HAP-1 (cell line): Measurements from ENCODE around the gene MEIS1.
A peak's percentile ranks its signal among the peaks of the same experiment; 100 is the strongest.

ENCODE experiments used
- DNase-seq, 2 experiments: peaks; one replicate each; pipeline ENCODE4 v3.0.0-alpha.2; 2016 to 2020; ENCODE audit warnings: low spot score in 2 of 2
- H3K27me3 ChIP-seq: fragments of 250-450 bp; sonication (Bioruptor Pico); 2 replicates; pipeline ENCODE4 v1.5.1; 2020; ENCODE audit warnings: low read depth, mild to moderate bottlenecking, moderate library complexity
- H3K36me3 ChIP-seq: fragments of 250-450 bp; sonication (Bioruptor Pico); replicated peaks from 2 replicates; pipeline ENCODE4 v1.5.1; 2020; ENCODE audit warnings: mild to moderate bottlenecking
- H3K4me1 ChIP-seq: fragments of 250-450 bp; sonication (Bioruptor Pico); 2 replicates; pipeline ENCODE4 v1.5.1; 2020; ENCODE audit warnings: mild to moderate bottlenecking
- H3K4me3 ChIP-seq: fragments of 250-450 bp; sonication (Bioruptor Pico); 2 replicates; pipeline ENCODE4 v1.5.1; 2020; ENCODE audit warnings: mild to moderate bottlenecking, moderate library complexity
- H3K9me3 ChIP-seq: fragments of 250-450 bp; sonication (Bioruptor Pico); 2 replicates; pipeline ENCODE4 v1.5.1; 2020; ENCODE audit warnings: mild to moderate bottlenecking, moderate library complexity
- in situ Hi-C: fragments of 300-500 bp; cut with MboI; formaldehyde crosslinking; loops from 3 replicates; pipeline ENCODE4 v1.14.3; 2020; ENCODE audit warnings: low sequenced_read_pairs, inconsistent platforms, mixed read lengths

MEIS1 gene

GRCh38 chr2:66443186-66443978 is 8.5 kb downstream of the MEIS1 start:
- H3K4me1 ChIP-seq = peaks cover 21% of the 10 kb centered on the region
- in situ Hi-C loops = loop anchor here (25.0 kb wide), 3 partner anchors 244 to 1019 kb away; no protein-coding TSS in a partner anchor
- H3K36me3 ChIP-seq = peaks cover 30% of the 10 kb centered on the region
- no peak overlapping the region for H3K4me3 ChIP-seq
- DNase-seq = no peak
- H3K9me3 ChIP-seq = no peaks in the 10 kb centered on the region
- H3K27me3 ChIP-seq = no peaks in the 10 kb centered on the region

- Histone ChIP-seq H3K4me1 (peaks cover 21% of the 10 kb centered on the region), H3K27me3 (no peaks in the 10 kb centered on the region), H3K4me3 (no peak overlapping the region), H3K36me3 (peaks cover 29% of the 10 kb centered on the region), H3K9me3 (no peaks in the 10 kb centered on the region)
- DNase-seq = no peak
- in situ Hi-C loops = loop anchor here (25.0 kb wide), 3 partner anchors 243 to 1018 kb away; no protein-coding TSS in a partner anchor
Observed at GRCh38 chr2:66443979-66444861, 9.3 kb downstream of the MEIS1 start.

GRCh38 chr2:66445076-66445924 is 10.4 kb downstream of the MEIS1 start:
- no peak for DNase-seq
- in situ Hi-C loops = loop anchor here (25.0 kb wide), 3 partner anchors 242 to 1017 kb away; no protein-coding TSS in a partner anchor
- Histone ChIP-seq H3K36me3 (peaks cover 28% of the 10 kb centered on the region), H3K4me3 (no peak overlapping the region), H3K4me1 (peaks cover 21% of the 10 kb centered on the region), H3K9me3 (no peaks in the 10 kb centered on the region), H3K27me3 (no peaks in the 10 kb centered on the region)

DNA sequence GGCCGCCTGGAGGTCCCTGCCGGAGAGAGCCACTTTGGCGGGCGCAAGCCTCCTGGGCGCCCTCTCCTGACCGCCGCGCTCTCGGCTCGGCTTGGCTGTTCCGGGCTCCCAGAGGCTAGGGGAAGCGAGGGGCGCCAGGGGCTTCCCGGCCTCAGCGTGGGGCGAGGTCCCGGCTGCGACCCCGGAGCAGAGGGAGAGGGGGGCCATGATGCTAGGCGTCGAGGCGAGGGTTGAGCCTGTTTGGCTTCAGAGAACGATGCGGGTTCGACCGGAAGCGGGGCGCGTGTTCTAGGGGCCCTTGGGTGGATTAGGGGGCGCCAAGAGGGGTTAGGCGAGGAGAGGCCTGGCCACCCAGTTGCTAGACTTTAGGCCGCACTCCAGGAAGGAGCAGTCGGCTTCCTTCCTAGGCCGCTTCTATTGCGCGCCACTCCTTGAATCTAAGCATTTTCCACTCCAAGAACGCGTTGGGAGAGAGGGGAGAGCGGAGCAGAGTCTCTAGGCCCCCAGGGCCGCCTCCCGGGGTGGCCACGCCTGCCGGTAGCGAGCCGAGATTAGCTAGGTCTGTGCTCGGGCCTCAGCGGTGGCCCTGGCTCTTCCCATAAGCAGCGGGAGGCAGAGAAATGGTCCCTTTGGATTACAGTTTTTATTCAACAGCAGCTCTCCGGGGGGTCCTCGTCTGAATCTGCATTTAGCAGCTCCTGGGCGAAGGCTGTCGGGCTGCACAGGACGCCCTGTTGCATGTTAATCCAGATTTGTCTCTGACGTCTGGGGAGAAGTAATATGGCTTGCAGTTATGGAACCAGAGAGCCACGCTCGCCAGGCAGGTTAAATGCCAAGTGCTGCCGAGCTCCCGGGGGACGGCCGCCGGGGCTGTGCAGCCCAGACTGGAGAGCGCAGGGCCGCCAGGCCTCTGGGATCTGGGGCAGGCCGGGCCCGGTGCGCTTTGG is 11.3 kb downstream of the MEIS1 start:
- H3K9me3 ChIP-seq = no peaks in the 10 kb centered on the region
- no peak overlapping the region for H3K4me3 ChIP-seq
- H3K4me1 ChIP-seq = peaks cover 15% of the 10 kb centered on the region
- DNase-seq = peak in 1 of 2 experiments; percentile 53
- peaks cover 28% of the 10 kb centered on the region for H3K36me3 ChIP-seq
- in situ Hi-C loops = loop anchor here (25.0 kb wide), 3 partner anchors 241 to 1016 kb away; no protein-coding TSS in a partner anchor
- no peaks in the 10 kb centered on the region for H3K27me3 ChIP-seq

GRCh38 chr2:66446941-66447340 is 12.0 kb downstream of the MEIS1 start:
- H3K9me3 ChIP-seq = no peaks in the 10 kb centered on the region
- no peak overlapping the region for H3K4me3 ChIP-seq
- peaks cover 28% of the 10 kb centered on the region for H3K36me3 ChIP-seq
- DNase-seq = no peak
- H3K4me1 ChIP-seq = peaks cover 9% of the 10 kb centered on the region
- H3K27me3 ChIP-seq = no peaks in the 10 kb centered on the region
- in situ Hi-C loops = loop anchor here (25.0 kb wide), 3 partner anchors 240 to 1015 kb away; no protein-coding TSS in a partner anchor

GRCh38 chr2:66447677-66448076 is 12.8 kb downstream of the MEIS1 start:
- Histone ChIP-seq H3K36me3 (peaks cover 24% of the 10 kb centered on the region), H3K4me3 (no peak overlapping the region), H3K9me3 (no peaks in the 10 kb centered on the region), H3K4me1 (peaks cover 8% of the 10 kb centered on the region), H3K27me3 (no peaks in the 10 kb centered on the region)
- in situ Hi-C loops = loop anchor here (25.0 kb wide), 3 partner anchors 240 to 1015 kb away; no protein-coding TSS in a partner anchor
- no peak for DNase-seq

DNA sequence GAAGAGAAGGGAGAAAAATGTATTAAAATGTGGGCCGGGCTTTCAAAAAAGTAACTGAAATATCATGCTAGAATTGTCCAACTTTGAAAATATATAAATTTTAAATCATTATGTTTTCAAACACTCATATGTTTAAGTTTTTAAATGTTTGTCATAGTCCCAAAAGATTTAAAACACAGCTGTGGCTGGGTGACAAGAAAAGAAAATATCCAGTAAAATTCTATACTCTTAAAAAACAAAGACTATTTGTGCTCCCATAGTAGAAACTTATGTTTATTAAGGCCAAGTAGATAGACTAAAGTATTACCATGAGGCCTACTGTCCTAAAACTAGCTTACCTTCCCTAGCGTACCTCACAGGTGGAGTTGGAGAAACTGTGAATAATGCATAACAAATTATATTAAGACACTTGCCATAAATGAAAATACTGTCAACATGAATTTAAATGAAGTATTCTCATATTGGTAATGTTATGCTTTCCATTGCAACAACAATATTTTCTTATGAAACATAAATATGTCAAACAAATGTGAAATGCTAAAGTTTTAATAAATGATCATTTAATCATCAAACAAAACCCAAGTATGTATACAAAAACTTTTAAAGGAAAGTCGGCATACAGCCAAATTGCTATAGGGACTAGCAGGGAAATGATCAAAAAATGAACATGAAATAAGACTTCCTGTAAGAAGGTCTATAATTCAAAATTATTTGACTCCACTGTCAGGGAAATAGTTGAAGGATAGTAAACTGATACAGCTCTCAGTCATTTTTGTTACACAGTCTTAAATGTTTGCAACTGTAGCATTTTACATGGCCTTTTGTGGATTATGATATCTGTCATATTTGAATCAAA is 13.4 kb downstream of the MEIS1 start:
- peaks cover 14% of the 10 kb centered on the region for H3K4me1 ChIP-seq
- in situ Hi-C loops = loop anchor here (25.0 kb wide), 3 partner anchors 239 to 1014 kb away; no protein-coding TSS in a partner anchor
- no peak for DNase-seq
- no peaks in the 10 kb centered on the region for H3K9me3 ChIP-seq
- peaks cover 19% of the 10 kb centered on the region for H3K36me3 ChIP-seq
- no peaks in the 10 kb centered on the region for H3K27me3 ChIP-seq
- H3K4me3 ChIP-seq = no peak overlapping the region

DNA sequence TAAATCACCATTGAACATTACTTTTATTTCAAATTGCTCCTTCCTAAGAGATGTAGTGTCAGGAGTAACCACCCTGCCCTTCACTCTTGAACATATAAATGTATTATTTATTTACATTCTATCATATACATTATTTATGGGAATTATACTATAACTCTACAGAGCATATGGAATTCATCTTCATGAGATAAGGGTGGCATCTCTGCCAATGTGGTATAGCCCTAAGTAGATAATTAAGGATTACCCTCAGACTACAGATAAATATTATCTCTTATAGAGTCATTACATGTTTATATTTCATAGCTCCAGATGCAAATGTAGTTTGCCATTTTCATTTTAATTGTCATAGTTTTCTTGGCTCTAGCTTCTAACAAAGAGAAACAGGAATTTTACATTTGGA is 17.3 kb downstream of the MEIS1 start:
- DNase-seq = no peak
- H3K36me3 ChIP-seq = peaks cover 10% of the 10 kb centered on the region
- no peaks in the 10 kb centered on the region for H3K27me3 ChIP-seq
- in situ Hi-C loops = no loop called here
- H3K4me1 ChIP-seq = peaks cover 9% of the 10 kb centered on the region
- no peak overlapping the region for H3K4me3 ChIP-seq
- H3K9me3 ChIP-seq = no peaks in the 10 kb centered on the region

DNA sequence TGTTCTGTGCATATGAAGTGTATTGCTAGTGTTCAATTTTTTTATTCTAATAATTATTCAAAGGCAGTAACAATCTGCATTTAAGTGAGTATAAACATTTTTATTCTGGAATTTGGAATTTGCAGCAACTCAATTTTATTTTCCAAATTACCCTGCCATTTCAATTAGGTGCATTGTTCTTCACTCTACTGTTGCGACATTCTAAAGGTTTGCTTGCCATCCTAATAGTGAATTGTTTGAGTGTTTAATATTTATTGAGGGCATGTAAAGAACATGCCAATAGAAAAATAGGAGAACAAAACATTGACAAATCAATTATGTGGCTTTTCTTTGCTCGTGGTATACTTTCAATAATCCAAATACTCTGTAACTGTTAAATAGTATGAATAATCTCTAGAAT is 18.0 kb downstream of the MEIS1 start:
- Histone ChIP-seq H3K36me3 (peaks cover 10% of the 10 kb centered on the region), H3K4me3 (no peak overlapping the region), H3K9me3 (no peaks in the 10 kb centered on the region), H3K4me1 (peaks cover 6% of the 10 kb centered on the region; the same call in 1 of the 2 replicates), H3K27me3 (no peaks in the 10 kb centered on the region)
- in situ Hi-C loops = no loop called here
- no peak for DNase-seq

- Histone ChIP-seq H3K36me3 (peaks cover 10% of the 10 kb centered on the region), H3K4me3 (no peak overlapping the region), H3K27me3 (no peaks in the 10 kb centered on the region), H3K9me3 (no peaks in the 10 kb centered on the region), H3K4me1 (peaks cover 6% of the 10 kb centered on the region; the same call in 1 of the 2 replicates)
- DNase-seq = no peak
- in situ Hi-C loops = no loop called here
Observed at GRCh38 chr2:66455490-66455889, 20.6 kb downstream of the MEIS1 start.

- peaks cover 7% of the 10 kb centered on the region for H3K4me1 ChIP-seq
- no peak for DNase-seq
- no peak overlapping the region for H3K4me3 ChIP-seq
- in situ Hi-C loops = no loop called here
- H3K27me3 ChIP-seq = no peaks in the 10 kb centered on the region
- peaks cover 13% of the 10 kb centered on the region for H3K36me3 ChIP-seq
- H3K9me3 ChIP-seq = no peaks in the 10 kb centered on the region
Observed at GRCh38 chr2:66456183-66457041, 21.5 kb downstream of the MEIS1 start.
